HG03025 (cell line): ENCODE data around the gene PPP1R8.
"Not testable (repeated sequence)": the region's sequence is repeated elsewhere in the genome, so short reads cannot be mapped to it uniquely, and the experiment has no call there.

ENCODE experiments used
- ATAC-seq: cut with Tn5 transposase; IDR thresholded peaks from one replicate; pipeline ENCODE4 v1.9.1; 2021; ENCODE audit warnings: mild to moderate bottlenecking, moderate library complexity; ENCODE audit not compliant: unreplicated experiment, low FRiP score

PPP1R8 gene

DNA sequence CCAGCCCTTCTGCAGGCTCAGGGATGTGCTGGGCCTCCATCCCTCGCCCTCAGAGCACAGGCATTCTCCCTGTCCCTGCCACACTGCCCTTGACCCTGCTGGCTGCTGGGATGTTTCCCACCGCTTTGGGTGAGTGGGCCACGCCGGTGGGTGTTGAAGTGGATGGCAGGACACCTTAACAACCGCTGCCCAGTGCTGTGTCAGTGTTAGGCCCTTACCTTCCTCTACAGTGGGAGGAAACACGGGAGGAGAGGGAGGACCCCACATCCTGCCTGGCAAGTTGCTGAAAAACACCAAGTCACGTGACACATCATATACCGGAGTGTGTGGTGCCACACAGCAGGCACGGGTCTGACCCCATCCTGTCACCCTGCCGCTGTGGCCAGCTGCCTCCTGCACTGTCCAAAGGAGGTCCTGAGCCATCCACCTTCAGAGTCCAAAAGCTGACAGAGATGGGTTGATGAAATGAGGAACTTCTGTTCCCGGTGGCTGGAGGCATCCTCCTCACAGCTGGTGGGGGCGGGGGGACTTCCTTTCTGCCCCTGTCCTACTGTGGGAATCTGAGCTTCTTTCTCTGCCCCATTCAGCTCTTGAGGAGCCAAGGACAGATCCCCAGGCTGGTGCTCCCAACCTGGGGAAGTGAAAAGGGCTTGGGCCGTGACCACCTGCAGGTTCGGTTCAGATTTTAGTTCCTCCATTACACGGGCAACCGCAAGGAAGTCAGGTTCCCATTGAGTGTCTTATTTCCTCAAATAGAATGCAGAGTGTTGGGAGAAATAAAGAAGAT lies 38.5 kb downstream of the PPP1R8 start:
- no peak for ATAC-seq

DNA sequence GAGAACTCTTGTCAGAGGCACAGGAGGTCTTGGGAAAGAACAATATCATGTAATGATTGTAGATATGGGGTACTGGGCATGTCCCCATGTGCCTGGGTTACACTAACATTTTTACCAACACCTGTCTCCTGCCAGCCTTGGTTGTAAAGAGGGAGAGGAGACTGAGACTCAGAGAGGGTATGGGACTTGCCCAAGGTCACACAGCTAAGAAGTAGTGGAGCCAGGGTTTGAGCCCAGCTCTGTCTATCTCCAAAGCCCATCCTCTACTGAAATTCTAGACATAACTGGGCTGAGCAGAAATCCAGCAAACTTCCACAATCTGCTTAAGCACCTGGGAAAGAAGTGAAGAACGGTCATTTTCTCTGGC lies 39.1 kb downstream of the PPP1R8 start:
- ATAC-seq: no peak

DNA sequence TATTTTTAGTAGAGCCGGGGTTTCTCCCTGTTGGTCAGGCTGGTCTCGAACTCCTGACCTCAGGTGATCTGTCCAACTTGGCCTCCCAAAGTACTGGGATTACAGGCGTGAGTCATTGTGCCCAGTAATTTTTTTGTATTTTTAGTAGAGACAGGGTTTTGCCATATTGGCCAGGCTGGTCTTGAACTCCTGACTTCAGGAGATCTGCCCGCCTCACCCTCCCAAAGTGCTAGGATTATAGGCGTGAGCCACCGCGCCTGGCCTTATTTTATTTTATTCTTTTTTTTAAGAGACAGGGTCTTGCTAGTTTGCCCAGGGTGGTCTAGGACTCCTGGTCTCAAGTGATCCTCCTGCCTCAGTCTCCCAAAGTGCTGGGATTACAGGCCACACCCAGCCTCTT lies 40.5 kb downstream of the PPP1R8 start:
- ATAC-seq: not testable (repeated sequence)

DNA sequence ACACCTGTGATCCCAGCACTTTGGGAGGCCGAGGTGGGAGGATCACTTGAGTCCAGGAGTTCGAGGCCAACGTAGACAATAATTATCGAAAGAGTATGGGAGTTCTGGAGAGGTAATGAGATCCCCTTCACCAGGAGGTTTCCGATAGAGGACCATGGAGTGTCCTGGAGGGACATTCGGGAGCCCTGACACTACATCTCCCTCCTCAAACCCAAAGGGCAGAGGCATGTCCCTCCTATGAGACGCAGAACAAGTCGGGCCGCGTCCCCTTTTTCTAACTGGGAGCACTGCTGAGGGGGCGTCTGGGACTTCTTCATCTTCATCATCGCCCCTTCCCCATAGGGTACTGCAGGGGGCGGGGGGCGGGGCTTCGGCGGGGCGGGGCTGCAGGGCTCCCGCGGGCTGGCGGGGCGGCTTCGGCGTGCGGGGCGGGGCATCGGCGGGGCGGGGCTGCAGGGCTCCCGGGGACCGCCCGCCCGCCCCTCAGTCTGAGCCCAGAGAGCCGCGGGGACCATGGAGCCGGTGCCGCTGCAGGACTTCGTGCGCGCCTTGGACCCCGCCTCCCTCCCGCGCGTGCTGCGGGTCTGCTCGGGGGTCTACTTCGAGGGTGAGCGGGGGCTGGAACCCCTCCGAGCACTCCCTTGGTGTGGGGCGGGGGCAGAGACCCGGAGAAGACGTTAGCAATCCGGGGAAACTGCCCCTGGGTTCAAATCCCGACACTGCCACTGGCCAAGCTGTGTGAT lies 41.6 kb downstream of the PPP1R8 start, which contains the start of gene THEMIS2:
Gene THEMIS2 (plus strand): TSS at position 486 of the 743 bp plus-strand sequence. CDS start 28 bp downstream, at position 514.
- ATAC-seq: no peak

DNA sequence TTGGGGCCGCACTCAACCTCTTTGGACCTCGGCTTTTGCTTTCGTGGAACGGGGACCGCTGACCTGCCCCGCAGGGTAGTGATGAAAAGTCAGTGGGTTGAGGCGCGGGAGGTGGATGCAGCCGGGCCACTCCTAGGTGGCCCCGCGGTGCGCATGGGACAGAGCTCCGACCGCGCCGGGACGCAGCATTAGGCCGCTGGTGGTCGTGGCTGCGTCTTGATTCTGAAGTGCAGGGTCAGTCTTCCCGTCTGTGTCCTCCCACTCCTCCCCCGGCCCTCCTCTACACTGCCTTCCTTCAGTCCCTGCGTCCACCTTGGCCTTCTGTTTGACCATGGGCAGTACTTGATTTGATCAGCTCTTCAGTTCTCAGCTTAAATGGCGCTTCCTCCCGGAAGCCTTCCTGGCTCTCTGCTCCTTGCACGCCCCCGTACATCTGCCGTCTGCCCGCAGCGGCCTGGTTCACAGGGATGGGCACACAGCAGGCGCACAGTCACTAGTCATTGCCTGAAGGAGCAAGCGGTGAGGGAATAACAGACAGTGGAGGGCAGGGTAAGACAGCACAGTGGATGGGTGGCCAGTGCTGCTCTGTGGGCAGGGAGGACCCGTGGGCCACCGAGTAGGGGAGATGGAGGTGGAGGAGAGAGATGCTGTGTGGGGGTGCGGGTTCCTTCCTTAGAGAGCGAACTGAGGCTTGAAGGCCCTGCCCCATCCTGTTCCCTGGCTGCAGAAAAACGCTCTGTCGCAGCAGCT lies 42.4 kb downstream of the PPP1R8 start:
- no peak for ATAC-seq

DNA sequence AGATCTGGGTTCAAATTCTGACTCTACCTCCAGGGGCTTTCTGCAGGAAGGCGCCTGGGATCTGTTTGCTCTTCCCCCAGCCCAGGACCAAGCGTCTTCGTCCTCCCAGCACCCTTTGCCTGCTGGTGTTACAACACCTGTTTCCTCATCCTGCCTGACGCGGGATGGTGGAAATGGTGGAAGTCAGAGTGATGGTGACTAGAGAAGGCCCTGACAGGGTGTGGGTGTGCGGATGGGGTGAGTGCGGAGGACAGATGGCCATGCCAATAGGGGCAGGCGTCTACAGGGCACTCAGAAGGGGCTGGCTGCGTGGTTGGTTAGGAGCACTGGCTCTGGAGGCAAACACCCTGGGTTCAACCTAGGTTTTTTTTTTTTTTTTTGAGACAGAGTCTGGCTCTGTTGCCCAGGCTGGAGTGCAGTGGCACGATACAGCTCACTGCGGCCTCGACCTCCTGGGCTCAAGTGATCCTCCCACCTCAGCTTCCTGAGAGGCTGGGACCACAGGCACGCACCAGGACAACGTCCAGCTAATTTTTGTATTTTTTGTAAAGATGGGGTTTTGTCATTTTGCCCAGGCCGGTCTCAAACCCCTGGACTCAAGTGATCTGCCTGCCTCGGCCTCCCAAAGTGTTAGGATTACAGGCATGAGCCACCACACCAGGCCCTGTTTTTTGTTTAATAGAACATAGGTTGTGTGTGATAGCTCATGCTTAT lies 43.2 kb downstream of the PPP1R8 start:
- ATAC-seq: no peak

DNA sequence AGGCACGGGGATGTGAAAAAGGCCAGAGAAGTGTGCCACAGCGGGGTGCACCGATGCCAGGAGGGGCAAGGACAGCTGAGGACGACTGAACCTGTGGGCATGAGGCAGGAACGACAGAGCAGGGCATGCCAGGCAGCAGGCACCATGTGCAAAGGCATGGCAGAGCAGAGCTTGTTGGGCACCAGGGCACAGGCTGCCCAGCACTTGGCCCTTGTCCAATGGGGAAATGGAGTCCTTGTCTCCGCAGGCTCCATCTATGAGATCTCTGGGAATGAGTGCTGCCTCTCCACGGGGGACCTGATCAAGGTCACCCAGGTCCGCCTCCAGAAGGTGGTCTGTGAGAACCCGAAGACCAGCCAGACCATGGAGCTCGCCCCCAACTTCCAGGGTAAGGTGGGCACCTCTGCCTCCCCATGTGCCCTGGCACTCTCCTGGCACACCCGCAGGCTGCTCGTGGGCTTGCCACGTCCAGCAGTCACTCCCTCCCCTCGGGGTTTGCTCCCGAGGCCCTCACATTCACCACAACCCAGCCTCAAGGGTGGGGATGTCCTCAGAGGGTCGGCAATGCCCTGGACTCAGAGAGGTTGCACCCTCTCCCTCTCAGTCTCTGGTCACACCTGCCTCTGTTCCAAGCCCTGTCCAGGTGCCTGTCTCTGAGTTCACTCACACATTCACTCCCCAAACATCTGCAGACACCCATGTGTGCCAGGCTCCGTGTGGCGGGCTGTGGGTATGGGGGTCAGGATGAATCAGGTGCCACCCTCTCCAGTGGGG lies 45.9 kb downstream of the PPP1R8 start:
- no peak for ATAC-seq

DNA sequence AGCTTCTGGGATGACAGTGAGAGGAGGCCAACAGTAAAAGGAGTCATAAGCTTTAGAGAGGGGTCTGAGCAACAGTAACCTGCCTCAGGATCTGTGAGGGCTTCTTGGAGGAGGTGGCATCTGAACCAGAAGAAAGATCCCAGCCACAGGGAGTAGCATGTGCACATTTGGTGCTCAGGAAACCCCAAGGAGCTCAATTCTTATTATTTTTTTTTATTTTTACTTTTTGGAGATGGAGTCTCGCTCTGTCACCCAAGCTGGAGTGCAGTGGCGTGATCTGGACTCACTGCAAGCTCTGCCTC lies 46.5 kb downstream of the PPP1R8 start:
- no peak for ATAC-seq

DNA sequence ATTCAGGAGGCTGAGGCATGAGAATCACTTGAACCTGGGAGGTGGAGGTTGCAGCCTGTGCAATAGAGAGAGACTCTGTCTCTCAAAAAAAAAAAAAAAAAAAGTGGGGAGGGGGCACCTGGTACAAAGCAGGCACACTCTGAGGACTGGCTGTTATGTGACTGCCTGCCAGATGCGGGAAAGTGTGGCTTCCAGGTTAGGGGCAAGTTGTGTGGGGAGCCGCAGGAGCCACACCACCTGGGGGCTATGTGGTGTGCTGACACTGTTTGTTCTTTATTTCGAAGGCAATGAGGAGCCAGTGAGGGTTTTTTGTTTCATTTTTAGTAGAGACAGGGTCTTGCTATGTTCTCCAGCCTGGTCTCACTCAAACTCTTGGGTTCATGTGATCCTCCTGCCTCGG lies 47.5 kb downstream of the PPP1R8 start:
- no peak for ATAC-seq

DNA sequence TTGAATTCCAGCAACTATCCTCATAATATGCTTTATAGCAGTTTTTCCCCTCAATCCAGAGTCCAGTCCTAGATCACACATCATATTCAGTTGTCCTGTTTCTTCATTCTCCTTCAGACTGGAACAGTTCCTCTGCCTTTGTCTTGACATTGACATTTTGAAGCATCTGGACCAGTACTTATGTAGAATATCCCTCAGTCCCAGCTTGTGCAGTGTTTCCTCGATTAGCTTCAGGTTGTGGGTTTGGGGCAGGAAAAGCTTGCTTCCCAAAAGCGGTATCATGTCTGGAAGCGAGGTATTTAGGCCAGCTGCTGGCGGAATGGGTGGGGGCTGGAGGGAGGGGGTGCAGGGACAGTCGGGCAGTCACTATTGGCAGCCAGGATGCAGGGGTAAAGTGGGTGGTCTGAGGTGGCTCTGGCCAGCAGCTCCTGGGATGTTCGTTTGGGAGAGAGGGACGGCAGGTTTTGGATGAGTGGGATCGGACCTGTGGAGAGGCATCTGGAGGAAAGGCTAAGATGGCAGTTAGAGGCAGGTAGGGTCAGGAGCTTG lies 48.3 kb downstream of the PPP1R8 start:
- no peak for ATAC-seq

DNA sequence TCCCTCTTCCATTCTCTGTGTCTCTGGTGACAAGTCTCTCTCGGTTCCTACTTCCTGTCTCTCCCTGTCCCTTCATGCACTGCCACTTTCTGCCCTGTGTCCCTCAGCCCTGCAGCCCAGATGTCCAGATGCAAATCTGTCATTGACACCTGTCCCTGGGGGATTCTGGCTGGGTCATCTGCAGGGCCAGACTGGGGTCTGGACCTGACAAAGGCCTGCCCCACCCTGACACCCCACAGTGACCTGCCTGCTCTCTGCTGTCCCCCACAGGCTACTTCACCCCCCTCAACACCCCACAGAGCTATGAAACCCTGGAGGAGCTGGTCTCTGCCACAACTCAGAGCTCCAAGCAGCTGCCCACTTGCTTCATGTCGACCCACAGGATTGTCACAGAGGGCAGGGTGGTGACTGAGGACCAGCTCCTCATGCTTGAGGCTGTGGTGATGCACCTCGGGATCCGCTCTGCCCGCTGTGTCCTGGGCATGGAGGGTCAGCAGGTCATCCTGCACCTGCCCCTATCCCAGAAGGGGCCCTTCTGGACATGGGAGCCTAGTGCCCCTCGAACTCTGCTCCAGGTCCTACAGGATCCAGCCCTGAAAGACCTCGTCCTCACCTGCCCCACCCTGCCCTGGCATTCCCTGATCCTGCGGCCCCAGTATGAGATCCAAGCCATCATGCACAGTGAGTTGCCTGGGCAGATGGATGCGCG lies 48.9 kb downstream of the PPP1R8 start:
- ATAC-seq: no peak

DNA sequence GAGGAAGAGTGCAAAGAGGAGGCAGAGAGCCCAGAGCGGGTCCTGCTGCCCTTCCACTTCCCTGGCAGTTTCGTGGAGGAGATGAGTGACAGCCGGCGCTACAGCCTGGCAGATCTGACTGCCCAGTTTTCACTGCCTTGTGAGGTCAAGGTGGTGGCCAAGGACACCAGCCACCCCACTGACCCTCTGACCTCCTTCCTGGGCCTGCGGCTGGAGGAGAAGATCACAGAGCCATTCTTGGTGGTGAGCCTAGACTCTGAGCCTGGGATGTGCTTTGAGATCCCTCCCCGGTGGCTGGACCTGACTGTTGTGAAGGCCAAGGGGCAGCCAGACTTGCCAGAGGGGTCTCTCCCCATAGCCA lies 51.9 kb downstream of the PPP1R8 start:
- ATAC-seq: no peak

DNA sequence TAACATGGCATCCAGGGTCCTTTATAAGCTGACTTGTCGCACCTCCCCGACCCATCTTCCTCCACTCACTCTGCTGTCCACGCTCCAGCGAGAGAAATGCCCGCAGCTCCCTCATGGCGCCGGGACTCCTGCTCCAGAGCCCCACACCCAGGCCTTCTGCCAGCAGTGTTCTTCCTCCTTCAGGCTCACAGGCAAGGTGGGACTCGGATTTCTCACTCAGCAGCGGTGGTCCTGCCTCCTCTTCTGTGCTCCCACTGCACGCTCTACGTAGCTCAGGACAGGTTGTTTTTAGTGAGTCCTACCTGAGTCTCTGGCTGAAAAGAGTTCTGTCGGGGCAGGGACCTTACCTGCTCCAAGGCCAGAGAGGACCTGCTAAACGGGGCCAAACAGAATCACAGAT lies 53.0 kb downstream of the PPP1R8 start:
- no peak for ATAC-seq

DNA sequence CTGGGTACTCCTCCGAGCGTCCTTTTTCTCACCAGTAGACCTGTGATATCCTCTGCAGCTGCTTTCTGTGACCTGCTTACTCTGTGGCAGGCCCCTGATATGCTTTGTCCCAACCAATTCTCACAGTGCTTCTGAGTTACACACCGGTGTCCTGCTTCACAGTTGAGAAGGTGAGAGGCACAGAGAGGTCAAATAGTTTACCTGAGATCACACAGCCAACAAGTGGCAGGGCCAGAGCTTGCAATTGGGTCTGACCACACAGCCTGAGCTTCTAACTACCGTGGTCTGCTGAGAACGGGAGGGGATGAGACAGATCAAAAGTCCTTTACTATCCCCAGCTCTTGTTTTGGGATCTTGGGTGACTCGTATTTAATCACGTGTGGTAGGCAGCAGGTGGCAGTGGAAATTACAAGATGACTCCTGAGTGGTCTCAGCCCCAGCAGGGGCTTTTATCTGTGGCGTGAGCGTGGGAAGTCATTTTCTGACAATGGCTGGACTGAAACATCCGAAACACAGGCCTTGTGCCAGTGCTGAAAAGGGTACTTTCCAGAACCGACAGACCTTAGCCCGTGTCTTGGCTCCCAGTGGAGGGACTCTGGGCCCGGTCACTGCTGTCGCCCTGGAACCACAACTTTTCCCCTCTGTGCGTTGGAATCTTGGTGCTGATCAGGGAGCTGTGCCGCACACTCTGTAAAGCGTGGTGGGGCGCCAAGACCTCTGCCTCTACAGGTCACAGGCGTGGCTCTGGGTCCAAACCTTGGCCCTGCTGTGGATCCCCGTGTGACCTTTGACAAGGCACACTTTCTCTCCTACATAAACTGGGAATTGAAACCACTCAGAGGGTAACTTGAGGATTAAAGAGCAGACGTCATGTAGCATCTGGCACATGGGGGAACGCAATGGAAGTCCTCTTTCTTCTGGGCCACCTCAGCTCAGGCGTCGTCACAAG lies 53.7 kb downstream of the PPP1R8 start:
- no peak for ATAC-seq

DNA sequence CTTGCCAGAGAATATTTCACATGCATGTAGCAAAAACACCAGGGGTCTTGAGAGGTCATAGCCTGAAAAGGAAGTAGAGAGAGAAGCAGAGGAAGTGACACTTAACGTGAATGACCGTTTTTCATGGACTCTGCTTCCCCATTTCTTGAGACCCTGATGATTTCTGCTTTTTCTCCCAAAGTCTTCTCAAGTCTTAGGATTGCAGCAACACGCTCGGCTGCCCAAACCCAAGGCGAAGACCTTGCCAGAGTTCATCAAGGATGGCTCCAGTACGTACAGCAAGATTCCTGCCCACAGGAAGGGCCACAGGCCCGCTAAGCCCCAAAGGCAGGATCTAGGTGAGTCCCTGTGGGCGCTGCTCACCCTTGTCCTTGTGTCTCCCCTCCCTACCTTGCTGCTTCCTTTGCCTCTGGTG lies 54.5 kb downstream of the PPP1R8 start:
- ATAC-seq: no peak

DNA sequence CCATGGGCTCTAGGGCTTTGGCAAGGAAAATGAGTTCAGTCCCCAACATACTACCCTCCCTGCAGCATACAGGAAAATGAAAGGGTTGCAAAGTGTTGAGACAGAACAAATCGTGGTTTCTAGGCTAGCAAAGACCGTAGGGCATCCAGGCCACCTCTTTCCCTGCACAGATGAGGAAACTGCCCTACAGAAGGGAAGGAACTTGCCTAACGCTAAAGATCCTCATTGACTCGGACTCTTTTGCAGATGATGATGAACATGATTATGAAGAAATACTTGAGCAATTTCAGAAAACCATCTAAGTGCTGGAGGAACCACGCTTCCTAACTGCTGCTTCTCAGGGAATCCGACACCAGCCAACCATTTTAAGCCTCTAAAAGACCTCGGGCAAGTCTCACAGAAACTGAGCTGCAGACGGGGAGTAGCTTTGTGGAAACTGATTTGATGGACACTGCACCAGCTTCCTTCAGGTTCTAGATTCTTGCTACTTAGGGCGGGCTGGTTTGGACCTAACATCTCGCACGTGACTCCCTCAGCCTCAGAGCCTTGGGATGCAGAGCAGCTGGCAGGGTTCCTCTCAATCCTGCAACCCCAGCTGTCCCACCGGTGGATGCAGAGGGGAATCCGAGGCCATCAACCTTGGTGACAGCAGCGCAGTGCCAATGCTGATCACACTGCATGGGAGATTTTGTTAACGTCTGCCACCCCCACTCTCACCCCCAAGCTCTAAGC lies 55.2 kb downstream of the PPP1R8 start:
- ATAC-seq: no peak

DNA sequence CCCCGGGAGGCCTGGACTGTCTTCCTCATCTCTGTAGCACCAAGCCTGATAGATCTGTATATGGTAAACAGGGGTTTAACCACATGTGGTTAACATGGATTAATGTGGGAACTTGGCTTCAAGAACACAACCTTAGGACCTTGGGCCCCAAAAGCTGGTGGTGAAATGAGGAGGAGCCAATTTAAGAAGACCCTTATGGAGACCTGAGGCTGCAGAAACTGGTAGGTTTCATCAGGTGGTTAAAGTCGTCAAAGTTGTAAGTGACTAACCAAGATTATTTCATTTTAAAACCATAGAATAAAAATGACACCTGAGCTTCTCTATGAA lies 55.7 kb downstream of the PPP1R8 start:
- ATAC-seq: no peak

DNA sequence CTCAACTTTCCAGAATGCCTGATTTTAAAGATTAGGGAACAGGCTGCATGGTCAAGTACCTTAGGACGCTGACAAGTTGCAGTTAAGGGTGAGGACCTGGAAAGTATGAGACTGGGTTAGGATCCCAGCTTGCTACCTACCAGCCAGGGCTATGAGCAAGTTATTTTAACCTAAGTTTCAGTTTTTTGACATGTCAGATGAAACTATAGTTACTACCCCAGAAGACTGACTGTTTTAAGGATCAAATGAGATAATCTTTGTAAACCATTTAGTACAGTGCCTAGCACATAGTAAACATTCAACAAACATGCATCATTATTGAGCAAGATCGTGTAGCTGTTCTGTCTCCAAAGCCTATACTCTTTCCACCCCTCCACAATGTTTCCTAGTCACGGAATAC lies 56.2 kb downstream of the PPP1R8 start:
- no peak for ATAC-seq
